ENCODE data around the gene ELOB.
"Not testable (repeated sequence)": the region's sequence is repeated elsewhere in the genome, so short reads cannot be mapped to it uniquely, and the experiment has no call there.

The ELOB gene

GRCh38 chr16:2748757-2749455 lies 28.2 kb downstream of the ELOB start:
- no peak for DNase-seq (ENCODE audit: low read depth, low spot score)

DNA sequence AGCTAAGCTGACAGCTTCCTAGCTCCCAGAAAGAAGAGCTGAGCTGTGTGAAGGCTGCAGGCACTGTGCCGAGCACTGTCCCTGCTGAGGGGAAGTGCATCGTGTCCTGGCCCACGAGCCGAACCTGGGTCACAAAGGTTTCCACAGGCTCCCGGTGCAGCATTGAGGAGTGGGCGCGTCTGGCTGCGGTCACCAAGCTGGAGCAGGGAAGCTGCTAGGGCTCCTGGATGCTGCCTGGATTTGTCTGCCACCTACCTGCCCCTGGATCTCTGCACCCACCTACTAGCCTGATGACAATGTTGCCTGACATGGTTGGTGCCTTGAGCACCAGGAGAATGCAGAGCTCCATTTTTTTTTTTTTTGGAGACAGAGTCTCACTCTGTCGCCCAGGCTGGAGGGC lies 31.1 kb downstream of the ELOB start:
- no peak for DNase-seq (ENCODE audit: low read depth, low spot score)

- DNase-seq (ENCODE audit: low read depth, low spot score), result no peak
Measured at GRCh38 chr16:2745116-2745890, 31.8 kb downstream of the ELOB start.

GRCh38 chr16:2744711-2745110 lies 32.4 kb downstream of the ELOB start:
- no peak for DNase-seq (ENCODE audit: low read depth, low spot score)

- DNase-seq (ENCODE audit: low read depth, low spot score), result no peak
Measured at GRCh38 chr16:2743007-2743810, 33.9 kb downstream of the ELOB start.

GRCh38 chr16:2742323-2743006 lies 34.6 kb downstream of the ELOB start:
- DNase-seq (ENCODE audit: low read depth, low spot score), result no peak

GRCh38 chr16:2741168-2741567 lies 35.9 kb downstream of the ELOB start:
- DNase-seq (ENCODE audit: low read depth, low spot score), result no peak

DNA sequence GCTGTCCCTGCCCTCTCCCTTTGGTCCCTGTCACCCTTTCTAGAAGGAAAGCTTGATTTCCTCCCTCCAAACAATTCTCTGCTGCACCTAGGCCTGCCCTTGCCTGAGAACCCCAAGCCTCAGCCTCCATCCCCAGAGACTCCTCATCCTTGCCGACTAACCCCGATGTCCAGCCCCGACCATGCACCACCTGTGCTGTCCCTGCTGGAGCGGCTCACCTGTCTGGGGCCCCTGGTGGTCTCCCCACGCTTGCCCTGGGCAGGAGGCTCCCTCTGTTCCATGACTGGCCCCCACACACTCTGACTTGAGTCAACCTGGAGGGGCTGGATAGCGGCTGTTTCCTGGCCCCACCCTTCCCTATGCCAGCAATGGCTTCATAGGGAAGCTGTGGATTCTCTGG lies 36.6 kb downstream of the ELOB start:
- no peak for DNase-seq (ENCODE audit: low read depth, low spot score)

- DNase-seq (ENCODE audit: low read depth, low spot score), result no peak
Measured at GRCh38 chr16:2739625-2740430, 37.3 kb downstream of the ELOB start.

- DNase-seq (ENCODE audit: low read depth, low spot score), result no peak
Measured at GRCh38 chr16:2738615-2739014, 38.5 kb downstream of the ELOB start.

- DNase-seq (ENCODE audit: low read depth, low spot score), result no peak
Measured at GRCh38 chr16:2737895-2738418, 39.1 kb downstream of the ELOB start.

DNA sequence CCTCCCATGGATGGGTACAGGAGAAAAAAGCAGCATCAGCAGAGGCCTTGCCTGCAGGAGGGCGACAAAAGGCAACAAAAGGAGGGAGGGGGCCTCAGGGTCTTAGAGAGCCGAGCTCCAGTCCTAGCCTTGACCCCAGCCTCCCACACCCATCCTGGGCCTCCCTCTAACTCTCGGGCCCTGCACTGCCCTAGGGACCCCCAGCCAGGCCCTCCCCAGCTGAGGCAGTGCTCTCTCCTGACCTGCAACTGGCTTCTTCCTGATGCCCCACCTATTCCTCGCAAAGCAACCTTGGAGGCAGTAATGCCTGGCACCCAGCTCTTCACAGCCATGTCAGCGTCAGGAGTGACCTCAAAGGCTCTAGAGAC lies 39.9 kb downstream of the ELOB start:
- DNase-seq (ENCODE audit: low read depth, low spot score), result no peak

DNA sequence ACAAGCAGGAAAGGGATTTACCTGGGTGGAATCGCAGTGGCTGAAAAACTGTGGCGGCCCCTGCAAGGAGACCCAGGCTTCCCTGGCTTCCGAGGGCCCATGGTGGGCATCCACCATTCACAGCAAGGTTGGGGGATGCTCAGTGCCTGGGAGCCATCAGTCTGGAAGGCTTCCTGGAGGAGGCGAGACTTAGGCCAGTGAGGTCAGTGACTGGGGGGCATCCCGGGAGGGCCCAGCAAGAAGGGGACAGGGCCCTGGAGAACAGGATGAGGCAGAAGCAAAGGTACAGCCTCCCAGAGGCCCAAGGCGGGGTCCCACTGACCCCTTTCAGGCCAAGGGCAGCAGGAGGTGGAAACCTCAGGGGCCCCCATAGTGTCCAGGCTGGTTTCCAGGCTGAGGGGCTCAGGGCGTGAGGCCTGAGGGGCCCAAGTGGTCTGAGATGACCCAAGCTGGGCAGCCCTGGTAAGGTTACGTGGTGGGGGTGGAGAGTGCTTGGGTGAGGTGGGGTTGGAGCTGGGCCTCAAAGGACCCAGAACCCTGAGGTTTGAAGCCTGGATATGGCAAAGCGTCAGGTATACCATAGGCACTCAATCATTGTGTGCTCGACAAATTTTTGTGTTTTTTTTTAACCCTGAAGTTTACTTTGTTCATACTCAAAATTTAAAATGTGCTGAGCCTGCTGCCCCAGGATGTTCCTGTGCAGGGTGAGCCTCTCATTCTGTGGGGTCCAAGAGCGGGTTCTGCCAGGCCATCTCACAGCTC lies 40.4 kb downstream of the ELOB start:
- no peak for DNase-seq (ENCODE audit: low read depth, low spot score)

GRCh38 chr16:2734844-2735515 lies 42.1 kb downstream of the ELOB start:
- DNase-seq (ENCODE audit: low read depth, low spot score), result no peak

DNA sequence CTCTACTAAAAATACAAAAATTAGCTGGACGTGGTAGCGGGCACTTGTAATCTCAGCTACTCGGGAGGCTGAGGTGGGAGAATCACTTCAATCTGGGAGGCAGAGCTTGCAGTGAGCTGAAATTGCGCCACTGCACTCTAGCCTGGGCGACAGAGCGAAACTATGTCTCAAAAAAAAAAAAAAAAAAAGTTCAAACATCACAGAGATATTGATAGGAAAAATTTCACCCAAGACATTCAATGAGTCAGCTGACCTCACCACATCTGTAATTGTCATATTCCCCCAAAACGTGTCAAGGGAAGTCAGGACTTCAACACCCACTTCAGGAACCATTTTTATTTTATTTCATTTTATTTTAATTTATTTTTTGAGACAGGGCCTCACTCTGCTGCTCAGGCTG lies 49.0 kb downstream of the ELOB start:
- DNase-seq (ENCODE audit: low read depth, low spot score), result no peak

DNA sequence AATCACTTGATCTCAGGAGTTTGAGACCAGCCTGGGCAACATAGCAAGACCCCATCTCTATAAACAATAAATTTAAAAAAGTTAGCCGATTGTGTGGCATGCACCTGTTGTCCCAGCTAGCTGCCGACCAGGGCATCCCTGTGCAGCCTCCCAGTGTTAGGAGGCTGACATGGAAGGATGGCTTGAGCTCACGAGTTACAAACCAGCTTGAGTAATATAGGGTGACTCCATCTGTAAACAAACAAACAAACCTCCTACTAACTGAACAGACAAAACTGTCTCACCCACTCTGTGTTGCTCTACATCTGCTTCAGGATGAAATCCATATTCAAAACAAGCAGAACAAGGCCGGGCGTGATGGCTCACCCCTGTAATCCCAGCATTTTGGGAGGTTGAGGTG lies 50.2 kb downstream of the ELOB start:
- DNase-seq (ENCODE audit: low read depth, low spot score), result no peak

- DNase-seq (ENCODE audit: low read depth, low spot score), result no peak
Measured at GRCh38 chr16:2724816-2725348, 52.2 kb downstream of the ELOB start.

GRCh38 chr16:2724088-2724676 lies 52.9 kb downstream of the ELOB start:
- DNase-seq (ENCODE audit: low read depth, low spot score), result no peak

DNA sequence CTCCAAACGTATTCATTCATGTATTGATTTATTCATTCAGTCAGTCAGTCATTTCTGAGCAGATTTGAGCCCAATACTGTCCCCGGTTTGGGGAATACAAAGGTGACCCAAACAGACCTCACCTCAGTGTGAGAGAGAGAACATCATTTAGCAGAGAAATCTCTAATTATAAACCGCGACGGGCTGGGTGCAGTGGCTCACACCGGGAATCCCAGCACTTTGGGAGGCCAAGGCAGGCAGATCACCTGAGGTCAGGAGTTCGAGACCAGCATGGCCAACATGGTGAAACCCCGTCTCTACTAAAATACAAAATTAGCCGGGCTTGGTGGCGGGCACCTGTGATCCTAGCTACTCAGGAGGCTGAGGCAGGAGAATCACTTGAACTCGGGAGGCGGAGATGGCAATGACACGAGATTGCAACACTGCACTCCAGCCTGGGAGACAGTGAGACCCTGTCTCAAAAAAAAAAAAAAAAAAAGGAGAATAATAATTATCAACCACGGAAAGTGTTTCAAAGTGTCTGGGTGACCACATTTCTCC lies 55.4 kb downstream of the ELOB start:
- not testable (repeated sequence) for DNase-seq (ENCODE audit: low read depth, low spot score)
